ENCODE measurements around the gene SUB1. TPM values are rescaled to one million over a fixed set of nuclear protein-coding genes. Genes with fewer than 3 reads are reported as not detected.

SUB1 gene
- polyA plus RNA-seq, 1 donor from 2014 or later: 1,107 TPM

- H2AFZ ChIP-seq (ENCODE audit: low read depth, low read length): no peak overlapping the region
- no peak overlapping the region for H3K27ac ChIP-seq (ENCODE audit: low read length)
- no peak overlapping the region for H3K4me3 ChIP-seq (ENCODE audit: low read length)
- H3K4me2 ChIP-seq (ENCODE audit: low read length): no peak overlapping the region
- no peaks in the 10 kb centered on the region for H4K20me1 ChIP-seq (ENCODE audit: insufficient read depth)
- H3K9me2 ChIP-seq (ENCODE audit: insufficient read depth, low read length): no peaks in the 10 kb centered on the region
- H3K79me2 ChIP-seq (replicated peaks; ENCODE audit: insufficient read depth, low read length): no peaks in the 10 kb centered on the region
- TF ChIP-seq MXI1 (conservative IDR thresholded peaks at IDR 0.05; ENCODE audit: poor library complexity, severe bottlenecking) (no peak), TAF1 (IDR thresholded peaks at IDR 0.05; ENCODE audit: low read depth) (no peak), RAD21 (conservative IDR thresholded peaks at IDR 0.05) (no peak), EP300 (conservative IDR thresholded peaks at IDR 0.05; ENCODE audit: poor library complexity, severe bottlenecking) (no peak), SMC3 (conservative IDR thresholded peaks at IDR 0.05; ENCODE audit: poor library complexity) (no peak), REST (IDR thresholded peaks at IDR 0.05; ENCODE audit: borderline replicate concordance) (no peak), POLR2AphosphoS5 (IDR thresholded peaks at IDR 0.05) (no peak), CTCF (IDR thresholded peaks at IDR 0.05; ENCODE audit: poor library complexity, severe bottlenecking) (no peak), EZH2 (IDR thresholded peaks at IDR 0.05; ENCODE audit: borderline replicate concordance, insufficient read depth, low read length, poor library complexity, severe bottlenecking) (no peak)
- H3K27me3 ChIP-seq (ENCODE audit: insufficient read depth, low read depth, low read length): no peaks in the 10 kb centered on the region
- no peaks in the 10 kb centered on the region for H3K36me3 ChIP-seq (ENCODE audit: insufficient read depth, low read length)
- no peaks in the 10 kb centered on the region for H3F3A ChIP-seq (ENCODE audit: insufficient read depth, low read length, poor library complexity, severe bottlenecking)
- H3K9me3 ChIP-seq (ENCODE audit: low read length): peaks cover 5% of the 10 kb centered on the region
- no peak overlapping the region for H3K9ac ChIP-seq (ENCODE audit: low read length)
Measured at GRCh38 chr5:32651088-32651487, 65.7 kb downstream of the SUB1 start.

- Histone ChIP-seq H3K9me2 (ENCODE audit: insufficient read depth, low read length) (no peaks in the 10 kb centered on the region), H3K27me3 (ENCODE audit: insufficient read depth, low read depth, low read length) (no peaks in the 10 kb centered on the region), H2AFZ (ENCODE audit: low read depth, low read length) (no peak overlapping the region), H3K4me3 (ENCODE audit: low read length) (no peak overlapping the region), H3K9me3 (ENCODE audit: low read length) (peaks cover 5% of the 10 kb centered on the region), H3F3A (ENCODE audit: insufficient read depth, low read length, poor library complexity, severe bottlenecking) (no peaks in the 10 kb centered on the region), H3K4me2 (ENCODE audit: low read length) (no peak overlapping the region), H3K36me3 (ENCODE audit: insufficient read depth, low read length) (no peaks in the 10 kb centered on the region), H4K20me1 (ENCODE audit: insufficient read depth) (no peaks in the 10 kb centered on the region), H3K79me2 (replicated peaks; ENCODE audit: insufficient read depth, low read length) (no peaks in the 10 kb centered on the region), H3K27ac (ENCODE audit: low read length) (no peak overlapping the region), H3K9ac (ENCODE audit: low read length) (no peak overlapping the region)
- TF ChIP-seq EP300 (conservative IDR thresholded peaks at IDR 0.05; ENCODE audit: poor library complexity, severe bottlenecking): no peak
- no peak for TF ChIP-seq POLR2AphosphoS5 (IDR thresholded peaks at IDR 0.05)
- no peak for TF ChIP-seq SMC3 (conservative IDR thresholded peaks at IDR 0.05; ENCODE audit: poor library complexity)
- no peak for TF ChIP-seq MXI1 (conservative IDR thresholded peaks at IDR 0.05; ENCODE audit: poor library complexity, severe bottlenecking)
- no peak for TF ChIP-seq REST (IDR thresholded peaks at IDR 0.05; ENCODE audit: borderline replicate concordance)
- TF ChIP-seq CTCF (IDR thresholded peaks at IDR 0.05; ENCODE audit: poor library complexity, severe bottlenecking): no peak
- TF ChIP-seq EZH2 (IDR thresholded peaks at IDR 0.05; ENCODE audit: borderline replicate concordance, insufficient read depth, low read length, poor library complexity, severe bottlenecking): no peak
- no peak for TF ChIP-seq RAD21 (conservative IDR thresholded peaks at IDR 0.05)
- TF ChIP-seq TAF1 (IDR thresholded peaks at IDR 0.05; ENCODE audit: low read depth): no peak
Measured at GRCh38 chr5:32651638-32652037, 66.3 kb downstream of the SUB1 start.
